ENCODE results near the gene ABTB2. TPM values are rescaled to one million over a fixed set of nuclear protein-coding genes. Genes with fewer than 3 reads are reported as not detected.

ABTB2 gene
- polyA plus RNA-seq, 1 of the 3 experiments (the other 2 are of a cell fraction), result 7.8 TPM

- TF ChIP-seq REST (IDR thresholded peaks at IDR 0.05; ENCODE audit: low read depth, low read length) (no peak), MEF2A (IDR thresholded peaks at IDR 0.05; ENCODE audit: borderline replicate concordance, low read depth) (no peak), RFX5 (IDR thresholded peaks at IDR 0.05; ENCODE audit: low read length) (no peak), JUND (IDR thresholded peaks at IDR 0.05) (peak; percentile 6; the same call in 1 of the 2 replicates), FOXJ3 (CRISPR knock-in tag; IDR thresholded peaks at IDR 0.05) (no peak), USF2 (IDR thresholded peaks at IDR 0.05; ENCODE audit: borderline replicate concordance, low read depth, low read length) (no peak), EP300 (IDR thresholded peaks at IDR 0.05; ENCODE audit: borderline replicate concordance in 1 of 2, low read depth in 1 of 2, low read length in 1 of 2) (no peak), NRF1 (IDR thresholded peaks at IDR 0.05; ENCODE audit: low read depth, low read length) (no peak), SIN3A (IDR thresholded peaks at IDR 0.05; ENCODE audit: borderline replicate concordance, low read depth, low read length) (peak; percentile 43; the same call in 1 of the 2 replicates), RAD21 (IDR thresholded peaks at IDR 0.05; ENCODE audit: low read length) (no peak), CHD2 (IDR thresholded peaks at IDR 0.05; ENCODE audit: low read length, partially characterized antibody) (no peak), TAF1 (IDR thresholded peaks at IDR 0.05; ENCODE audit: borderline replicate concordance, low read depth, low read length) (no peak), NFIC (IDR thresholded peaks at IDR 0.05; ENCODE audit: borderline replicate concordance) (peak; percentile 87), YY1 (IDR thresholded peaks at IDR 0.05; ENCODE audit: low read depth) (no peak), IRF3 (IDR thresholded peaks at IDR 0.05; ENCODE audit: low read depth, low read length) (no peak), FOSL2 (IDR thresholded peaks at IDR 0.05; ENCODE audit: borderline replicate concordance, low read depth) (peak; percentile 15; the same call in 1 of the 2 replicates), RXRA (IDR thresholded peaks at IDR 0.05; ENCODE audit: borderline replicate concordance, low read depth) (no peak; the same call in 1 of the 2 replicates), POLR2AphosphoS5 (IDR thresholded peaks at IDR 0.05; ENCODE audit: low read depth, low read length) (no peak), FOXM1 (IDR thresholded peaks at IDR 0.05; ENCODE audit: low read depth) (no peak), GATA2 (CRISPR knock-in tag; IDR thresholded peaks at IDR 0.05) (no peak), GABPA (IDR thresholded peaks at IDR 0.05; ENCODE audit: low read depth) (no peak), TEAD4 (IDR thresholded peaks at IDR 0.05; ENCODE audit: borderline replicate concordance, insufficient read depth) (no peak), SMC3 (IDR thresholded peaks at IDR 0.05; ENCODE audit: low read depth, low read length) (no peak), MAX (IDR thresholded peaks at IDR 0.05; ENCODE audit: low read depth) (peak; percentile 79)
- TF ChIP-seq, protein P1, sequence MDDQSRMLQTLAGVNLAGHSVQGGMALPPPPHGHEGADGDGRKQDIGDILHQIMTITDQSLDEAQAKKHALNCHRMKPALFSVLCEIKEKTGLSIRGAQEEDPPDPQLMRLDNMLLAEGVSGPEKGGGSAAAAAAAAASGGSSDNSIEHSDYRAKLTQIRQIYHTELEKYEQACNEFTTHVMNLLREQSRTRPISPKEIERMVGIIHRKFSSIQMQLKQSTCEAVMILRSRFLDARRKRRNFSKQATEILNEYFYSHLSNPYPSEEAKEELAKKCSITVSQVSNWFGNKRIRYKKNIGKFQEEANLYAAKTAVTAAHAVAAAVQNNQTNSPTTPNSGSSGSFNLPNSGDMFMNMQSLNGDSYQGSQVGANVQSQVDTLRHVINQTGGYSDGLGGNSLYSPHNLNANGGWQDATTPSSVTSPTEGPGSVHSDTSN (IDR thresholded peaks at IDR 0.05), result peak; percentile 37
These were observed 26.5 kb downstream of the ABTB2 start (continued) for GRCh38 chr11:34331329-34331728.

Data from SK-N-SH (cell line).